Suprapubic skin (tissue), 4 donors: ENCODE results near the gene MTMR6.

Source experiments
- POLR2A ChIP-seq, 2 donors: fragments of 450-650 bp; IDR thresholded peaks; one replicate each; pipeline ENCODE4 v1.6.1; 2017; ENCODE audit warnings: antibody characterized with exemption in 2 of 2, mild to moderate bottlenecking in 2 of 2, moderate library complexity in 2 of 2
- POLR2AphosphoS5 ChIP-seq, 3 donors: sonication (generic); formaldehyde crosslinking; IDR thresholded peaks; one replicate each; pipeline ENCODE4 v1.6.1; 2017; ENCODE audit warnings: antibody characterized with exemption in 3 of 3
- TF ChIP-seq, protein P1 (sequence below), 2 donors: fragments of 200-600 bp in 1 of 2; fragments of 450-650 bp in 1 of 2; sonication (generic) in 1 of 2; IDR thresholded peaks; one replicate each; pipeline ENCODE4 v1.5.1; 2016 to 2019; ENCODE audit warnings: antibody characterized with exemption in 2 of 2, mild to moderate bottlenecking in 1 of 2, moderate library complexity in 1 of 2

DNA sequence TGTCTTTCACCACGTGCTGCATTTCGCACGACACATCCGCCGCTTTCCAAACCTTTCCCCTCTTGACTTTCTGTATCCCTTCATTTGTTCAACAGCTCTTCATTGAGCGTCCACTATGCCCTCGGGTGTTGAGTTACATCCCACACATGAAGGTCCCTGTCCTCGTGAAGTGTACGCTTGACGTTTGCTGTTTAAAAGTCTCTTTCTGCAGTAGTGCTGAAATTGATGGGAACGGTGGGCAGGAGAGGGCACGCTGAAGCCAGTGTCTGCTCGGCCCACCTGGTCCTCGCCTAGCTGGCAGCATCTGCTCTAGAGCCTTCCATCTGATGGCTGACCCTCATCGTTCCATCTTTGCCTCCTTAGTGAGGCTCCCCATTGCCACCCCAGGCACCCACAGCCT, 59.6 kb downstream of the MTMR6 start:
- TF ChIP-seq POLR2A (IDR thresholded peaks at IDR 0.05) (no peak), POLR2AphosphoS5 (IDR thresholded peaks at IDR 0.05) (no peak)
- TF ChIP-seq, protein P1, sequence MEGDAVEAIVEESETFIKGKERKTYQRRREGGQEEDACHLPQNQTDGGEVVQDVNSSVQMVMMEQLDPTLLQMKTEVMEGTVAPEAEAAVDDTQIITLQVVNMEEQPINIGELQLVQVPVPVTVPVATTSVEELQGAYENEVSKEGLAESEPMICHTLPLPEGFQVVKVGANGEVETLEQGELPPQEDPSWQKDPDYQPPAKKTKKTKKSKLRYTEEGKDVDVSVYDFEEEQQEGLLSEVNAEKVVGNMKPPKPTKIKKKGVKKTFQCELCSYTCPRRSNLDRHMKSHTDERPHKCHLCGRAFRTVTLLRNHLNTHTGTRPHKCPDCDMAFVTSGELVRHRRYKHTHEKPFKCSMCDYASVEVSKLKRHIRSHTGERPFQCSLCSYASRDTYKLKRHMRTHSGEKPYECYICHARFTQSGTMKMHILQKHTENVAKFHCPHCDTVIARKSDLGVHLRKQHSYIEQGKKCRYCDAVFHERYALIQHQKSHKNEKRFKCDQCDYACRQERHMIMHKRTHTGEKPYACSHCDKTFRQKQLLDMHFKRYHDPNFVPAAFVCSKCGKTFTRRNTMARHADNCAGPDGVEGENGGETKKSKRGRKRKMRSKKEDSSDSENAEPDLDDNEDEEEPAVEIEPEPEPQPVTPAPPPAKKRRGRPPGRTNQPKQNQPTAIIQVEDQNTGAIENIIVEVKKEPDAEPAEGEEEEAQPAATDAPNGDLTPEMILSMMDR (IDR thresholded peaks at IDR 0.05): no peak
